ENCODE measurements around the gene VAMP1.

The VAMP1 gene

DNA sequence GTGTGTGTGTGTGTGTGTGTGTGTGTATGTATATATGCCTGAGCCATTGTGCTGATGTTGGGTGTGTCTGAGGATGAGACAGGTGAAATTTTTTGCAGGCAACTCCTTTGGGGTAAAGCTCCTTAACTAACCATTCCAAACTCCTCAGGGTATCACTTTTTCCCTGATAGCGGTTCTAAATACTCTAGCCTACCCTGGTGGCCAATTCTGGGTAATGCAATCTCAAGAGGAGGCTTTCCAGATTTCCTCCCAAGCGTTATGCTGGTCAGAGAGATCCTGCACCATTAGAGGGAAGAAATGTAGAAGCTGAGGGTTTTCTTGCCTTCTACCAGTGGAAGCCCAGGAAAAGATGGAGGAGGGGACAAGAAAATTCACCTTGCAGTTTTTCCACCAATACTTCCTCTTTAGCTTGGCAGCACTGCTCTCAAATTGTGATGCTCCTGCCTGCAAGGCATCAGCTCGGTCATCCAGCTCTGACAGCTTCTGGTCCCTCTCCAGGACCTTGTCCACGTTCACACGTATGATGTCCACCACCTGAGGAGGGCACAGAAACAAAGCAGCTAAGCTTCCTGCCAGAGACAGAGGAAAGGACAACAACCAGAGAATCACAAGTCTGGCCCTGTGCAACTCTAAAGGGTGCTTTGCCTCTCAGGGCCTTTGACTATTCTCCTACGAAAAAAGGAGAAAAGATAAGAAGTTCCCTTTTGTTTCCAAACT, 4.9 kb downstream of the VAMP1 start:
- 0 out of 2 replicates have a peak, but pooled peaks have one; percentile 16 for TF ChIP-seq MAX (IDR thresholded peaks at IDR 0.05; ENCODE audit: low read depth, low read length)
- no peak for TF ChIP-seq MYC (IDR thresholded peaks at IDR 0.05; ENCODE audit: low read depth, low read length)
- TF ChIP-seq POLR2A (IDR thresholded peaks at IDR 0.05; ENCODE audit: extremely low read depth, insufficient read length), result no peak
- TF ChIP-seq, protein P1, sequence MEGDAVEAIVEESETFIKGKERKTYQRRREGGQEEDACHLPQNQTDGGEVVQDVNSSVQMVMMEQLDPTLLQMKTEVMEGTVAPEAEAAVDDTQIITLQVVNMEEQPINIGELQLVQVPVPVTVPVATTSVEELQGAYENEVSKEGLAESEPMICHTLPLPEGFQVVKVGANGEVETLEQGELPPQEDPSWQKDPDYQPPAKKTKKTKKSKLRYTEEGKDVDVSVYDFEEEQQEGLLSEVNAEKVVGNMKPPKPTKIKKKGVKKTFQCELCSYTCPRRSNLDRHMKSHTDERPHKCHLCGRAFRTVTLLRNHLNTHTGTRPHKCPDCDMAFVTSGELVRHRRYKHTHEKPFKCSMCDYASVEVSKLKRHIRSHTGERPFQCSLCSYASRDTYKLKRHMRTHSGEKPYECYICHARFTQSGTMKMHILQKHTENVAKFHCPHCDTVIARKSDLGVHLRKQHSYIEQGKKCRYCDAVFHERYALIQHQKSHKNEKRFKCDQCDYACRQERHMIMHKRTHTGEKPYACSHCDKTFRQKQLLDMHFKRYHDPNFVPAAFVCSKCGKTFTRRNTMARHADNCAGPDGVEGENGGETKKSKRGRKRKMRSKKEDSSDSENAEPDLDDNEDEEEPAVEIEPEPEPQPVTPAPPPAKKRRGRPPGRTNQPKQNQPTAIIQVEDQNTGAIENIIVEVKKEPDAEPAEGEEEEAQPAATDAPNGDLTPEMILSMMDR (IDR thresholded peaks at IDR 0.05; ENCODE audit: low read depth, low read length), result peak; percentile 86
- peak; percentile 72 for DNase-seq (ENCODE audit: low read depth)
- no peak overlapping the region for H3K4me3 ChIP-seq (ENCODE audit: low read depth, low read length)

DNA sequence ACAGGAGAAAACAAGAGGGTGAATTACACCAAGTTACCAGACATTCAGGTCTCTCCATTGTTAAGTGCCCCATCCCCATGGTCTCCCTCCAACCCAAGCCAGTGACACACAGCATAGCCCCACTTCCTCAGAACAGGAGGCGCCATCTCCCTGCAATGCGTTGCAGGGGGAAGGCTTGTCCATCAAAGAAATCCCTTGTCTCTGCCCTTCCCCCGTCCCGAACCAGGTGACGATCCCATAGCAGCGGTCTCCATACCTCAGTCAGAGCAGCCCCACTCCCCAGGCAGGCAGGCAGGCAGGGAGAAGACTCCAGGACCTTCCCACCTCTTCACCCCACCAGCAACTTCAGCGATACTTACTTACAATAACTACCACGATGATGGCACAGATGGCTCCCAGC, 5.9 kb downstream of the VAMP1 start:
- no peak for TF ChIP-seq MAX (IDR thresholded peaks at IDR 0.05; ENCODE audit: low read depth, low read length)
- TF ChIP-seq MYC (IDR thresholded peaks at IDR 0.05; ENCODE audit: low read depth, low read length), result no peak
- TF ChIP-seq, protein P1 (IDR thresholded peaks at IDR 0.05; ENCODE audit: low read depth, low read length), result no peak
- no peak for TF ChIP-seq POLR2A (IDR thresholded peaks at IDR 0.05; ENCODE audit: extremely low read depth, insufficient read length)
- DNase-seq (ENCODE audit: low read depth), result no peak
- H3K4me3 ChIP-seq (ENCODE audit: low read depth, low read length), result no peak overlapping the region

- no peak for DNase-seq (ENCODE audit: low read depth)
- TF ChIP-seq MAX (IDR thresholded peaks at IDR 0.05; ENCODE audit: low read depth, low read length) (no peak), POLR2A (IDR thresholded peaks at IDR 0.05; ENCODE audit: extremely low read depth, insufficient read length) (no peak), MYC (IDR thresholded peaks at IDR 0.05; ENCODE audit: low read depth, low read length) (no peak)
- TF ChIP-seq, protein P1 (IDR thresholded peaks at IDR 0.05; ENCODE audit: low read depth, low read length), result no peak
- H3K4me3 ChIP-seq (ENCODE audit: low read depth, low read length), result no peak overlapping the region
These were observed 6.6 kb downstream of the VAMP1 start for GRCh38 chr12:6463858-6464257.

- no peak for DNase-seq (ENCODE audit: low read depth)
- TF ChIP-seq MYC (IDR thresholded peaks at IDR 0.05; ENCODE audit: low read depth, low read length) (no peak), POLR2A (IDR thresholded peaks at IDR 0.05; ENCODE audit: extremely low read depth, insufficient read length) (no peak), MAX (IDR thresholded peaks at IDR 0.05; ENCODE audit: low read depth, low read length) (no peak)
- TF ChIP-seq, protein P1 (IDR thresholded peaks at IDR 0.05; ENCODE audit: low read depth, low read length), result no peak
- no peak overlapping the region for H3K4me3 ChIP-seq (ENCODE audit: low read depth, low read length)
These were observed 7.3 kb downstream of the VAMP1 start for GRCh38 chr12:6463216-6463615.

- no peak for DNase-seq (ENCODE audit: low read depth)
These were observed 8.1 kb downstream of the VAMP1 start for GRCh38 chr12:6462234-6462995.

More at GRCh38 chr12:6462234-6462995, 8.1 kb downstream of the VAMP1 start:
- H3K4me3 ChIP-seq (ENCODE audit: low read depth, low read length), result peak overlapping the region; percentile 51
- TF ChIP-seq MAX (IDR thresholded peaks at IDR 0.05; ENCODE audit: low read depth, low read length), result no peak
- TF ChIP-seq MYC (IDR thresholded peaks at IDR 0.05; ENCODE audit: low read depth, low read length), result no peak
- no peak for TF ChIP-seq POLR2A (IDR thresholded peaks at IDR 0.05; ENCODE audit: extremely low read depth, insufficient read length)
- TF ChIP-seq, protein P1 (IDR thresholded peaks at IDR 0.05; ENCODE audit: low read depth, low read length), result no peak
